HG03432 (cell line): ENCODE results near the gene LRP8.

Experiments used
- ATAC-seq: cut with Tn5 transposase; IDR thresholded peaks from one replicate; pipeline ENCODE4 v1.9.1; 2021; ENCODE audit warnings: mild to moderate bottlenecking, moderate library complexity; ENCODE audit not compliant: unreplicated experiment

Gene LRP8

DNA sequence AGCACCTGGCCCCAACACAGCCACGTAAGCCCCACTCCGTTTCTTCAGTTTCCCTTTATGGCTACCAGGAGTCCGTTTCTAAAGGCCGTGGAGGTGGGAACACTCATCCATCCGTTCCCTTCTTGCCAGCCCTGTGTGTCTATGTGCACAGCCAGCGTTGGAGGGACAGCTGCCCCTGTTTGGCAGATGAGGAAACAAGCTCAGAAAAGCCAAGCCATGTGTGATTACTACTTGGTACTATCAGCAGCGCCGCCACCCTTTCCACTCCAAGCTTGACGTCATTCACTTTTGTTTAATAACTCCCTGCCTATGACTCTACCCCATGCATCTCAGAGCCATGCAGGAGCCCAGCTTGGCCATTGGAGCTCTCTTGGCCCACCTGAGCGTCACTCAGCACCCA, 3.5 kb downstream of the LRP8 start:
- no peak for ATAC-seq

DNA sequence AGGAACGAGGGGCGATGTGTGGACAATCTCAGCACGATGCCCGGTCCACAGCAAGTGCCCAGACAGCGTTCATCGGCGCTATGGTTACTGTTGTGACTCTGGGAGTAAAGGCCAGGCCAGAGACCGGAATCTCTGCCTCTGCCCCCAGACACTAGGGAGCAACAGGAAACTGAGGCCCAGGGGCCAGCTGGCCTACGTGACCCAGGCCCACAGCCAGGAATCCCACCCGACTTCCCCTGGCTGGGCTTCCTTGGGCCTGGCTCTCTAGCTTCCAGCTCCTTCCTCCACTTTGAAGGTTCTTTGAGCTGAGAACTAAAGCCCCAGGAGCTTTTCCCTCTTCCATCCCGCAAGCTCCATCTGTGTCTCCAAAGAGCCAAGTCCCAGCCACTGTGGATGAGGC, 4.6 kb downstream of the LRP8 start:
- ATAC-seq: no peak

DNA sequence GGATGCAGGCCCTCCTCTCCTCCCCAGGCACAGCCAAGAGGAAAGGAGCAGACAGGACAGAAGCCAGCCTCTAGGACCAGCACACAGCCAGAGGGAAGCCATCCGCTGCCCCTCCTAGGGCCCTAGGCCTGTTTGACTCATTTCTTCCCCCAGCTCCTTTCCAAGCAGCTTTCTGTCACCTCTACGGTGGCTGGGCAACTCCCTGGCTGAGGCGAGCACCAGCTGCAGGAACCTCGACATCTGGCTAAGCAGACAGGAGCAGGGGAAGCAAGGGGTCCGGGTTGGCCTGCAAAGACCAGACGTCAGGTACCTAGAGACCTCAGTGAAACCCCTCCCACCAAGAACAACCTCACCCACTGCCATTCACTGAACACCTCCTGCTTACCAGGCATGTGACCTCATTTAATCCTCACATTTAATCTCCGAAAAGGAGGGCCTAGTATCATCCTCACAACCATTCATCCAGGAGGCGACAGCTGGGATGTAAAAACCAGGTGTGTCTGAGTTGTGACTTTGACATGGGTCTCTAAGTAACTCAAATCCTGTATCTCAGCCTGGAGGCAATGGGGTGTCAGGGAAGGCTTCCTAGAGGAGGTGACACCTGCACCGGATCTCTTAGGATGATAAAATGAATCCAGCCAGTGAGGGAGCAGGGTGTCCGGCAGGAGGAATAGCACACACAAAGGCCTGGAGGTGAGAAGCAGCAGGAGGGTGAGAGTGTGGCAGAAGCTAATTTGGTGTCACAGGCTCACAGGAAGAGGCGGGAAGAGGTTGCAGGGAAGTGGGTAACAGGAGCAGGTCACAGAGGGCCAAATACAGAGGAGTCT, 5.9 kb downstream of the LRP8 start:
- no peak for ATAC-seq

DNA sequence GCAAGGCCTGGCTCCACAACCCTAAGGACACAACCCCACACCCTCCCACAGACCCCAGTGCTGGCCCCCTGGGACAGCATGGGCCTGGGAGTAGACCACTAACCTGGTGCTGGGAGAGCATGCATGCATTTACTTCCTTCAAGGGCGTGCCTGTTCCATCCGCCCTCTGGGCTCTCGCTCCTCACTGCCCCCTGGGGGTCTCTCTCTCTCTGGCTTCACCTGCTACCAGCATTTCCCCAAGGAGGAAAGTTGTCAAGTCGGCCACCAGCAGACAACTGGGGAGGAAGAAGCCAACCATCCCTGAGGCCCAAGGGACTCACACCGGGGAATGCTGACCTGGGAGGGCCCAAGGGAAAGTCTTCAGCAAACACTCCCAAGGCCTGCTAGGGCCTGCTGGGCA, 6.5 kb downstream of the LRP8 start:
- no peak for ATAC-seq

DNA sequence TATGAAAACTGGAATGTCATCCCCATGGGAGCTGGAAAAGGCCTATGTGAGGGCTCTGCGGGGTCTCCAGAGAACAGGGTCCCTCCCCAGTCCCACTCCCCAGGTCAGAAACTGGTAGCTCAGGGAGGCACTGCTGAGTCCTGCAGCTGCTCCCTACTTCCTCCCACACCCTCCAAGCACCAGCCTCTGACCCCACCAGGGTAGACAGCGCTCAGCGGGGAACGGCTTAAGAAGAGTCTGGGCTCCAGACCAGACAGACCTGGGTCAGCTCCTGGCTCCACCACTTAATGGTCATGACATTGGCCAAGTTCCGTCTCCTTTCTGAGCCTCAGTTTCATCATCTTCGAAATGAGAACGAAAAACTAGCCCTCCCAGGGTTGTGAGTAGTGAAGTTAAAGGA, 7.2 kb downstream of the LRP8 start:
- no peak for ATAC-seq

DNA sequence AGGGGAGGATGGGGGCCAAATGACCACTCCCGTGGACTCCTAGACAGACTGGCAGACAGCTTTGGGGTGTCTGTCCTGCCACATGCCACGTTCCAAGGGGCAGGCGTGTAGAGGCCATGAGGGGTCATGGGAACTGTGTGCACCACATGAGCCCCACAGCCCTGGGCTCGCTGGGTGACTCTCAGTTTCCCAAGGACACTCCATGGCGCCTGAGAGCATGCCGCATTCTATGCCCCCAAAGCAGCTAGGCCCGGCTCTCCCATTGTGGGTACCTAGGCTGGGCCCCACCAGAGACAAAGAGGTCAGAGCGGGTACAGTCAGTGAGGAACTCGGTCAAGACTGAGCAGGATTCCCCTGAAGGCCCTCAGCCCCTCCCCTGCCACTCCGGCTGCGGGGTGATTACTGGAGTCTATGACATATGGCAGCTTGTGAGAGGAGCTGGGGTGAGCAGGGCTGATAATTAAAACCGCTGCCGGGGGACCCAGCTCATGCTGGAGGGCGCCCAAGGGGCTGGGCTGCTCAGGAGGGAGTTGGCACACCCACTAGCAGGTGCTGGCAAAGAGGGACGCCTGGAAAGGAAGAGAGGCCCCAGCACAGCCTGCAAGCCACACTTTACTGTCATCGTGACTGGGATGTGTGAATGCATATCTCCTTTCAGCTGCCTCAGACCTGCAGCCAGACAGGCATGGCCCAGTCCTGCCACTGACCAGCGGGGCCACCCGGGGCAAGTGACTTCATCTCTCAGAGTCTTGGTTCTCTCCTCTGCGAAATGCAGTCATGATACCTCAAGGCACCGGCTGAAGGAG, 8.4 kb downstream of the LRP8 start:
- no peak for ATAC-seq

DNA sequence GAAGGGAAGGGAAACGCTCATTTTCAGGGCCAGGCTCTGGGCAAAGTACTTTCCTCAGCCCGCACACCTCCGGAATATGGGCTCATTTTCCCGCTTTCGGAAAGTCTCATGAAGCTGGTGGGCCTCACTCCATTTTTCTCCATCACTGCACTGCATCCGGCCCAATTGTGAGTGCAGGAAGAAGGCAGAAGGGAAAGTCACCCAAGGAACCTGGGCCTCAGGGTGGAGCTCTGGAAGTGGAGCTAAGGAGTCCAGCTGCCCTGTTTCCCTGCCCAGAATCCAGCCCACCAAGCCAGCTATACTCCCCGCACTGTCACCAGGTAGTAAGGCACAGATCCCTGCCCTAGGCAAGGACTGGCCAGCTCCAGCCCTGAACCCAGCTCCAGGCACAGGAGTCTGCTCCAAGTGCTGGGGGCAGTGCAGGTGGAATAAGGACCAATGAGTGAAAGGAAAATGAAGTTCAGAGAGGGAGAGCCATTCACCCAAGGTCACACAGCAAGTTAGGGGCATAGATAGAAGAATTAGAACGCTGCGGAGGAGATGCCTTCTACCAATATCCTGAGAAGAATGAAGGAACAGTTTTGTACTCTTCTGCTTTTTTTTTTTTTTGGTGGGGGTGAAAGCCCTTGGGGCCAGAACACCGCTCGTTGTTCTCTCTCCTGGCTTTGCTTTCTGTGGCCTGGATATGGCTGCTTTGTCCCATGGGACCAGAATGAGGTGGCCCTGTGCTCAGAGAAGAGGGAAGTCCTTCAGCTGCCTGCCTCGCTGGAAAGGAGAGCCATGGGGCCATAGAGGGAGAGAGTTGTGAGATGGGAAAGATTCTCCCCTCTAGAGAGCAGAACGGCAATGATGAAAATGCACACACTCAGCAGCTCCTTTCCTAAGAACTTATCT, 10.0 kb downstream of the LRP8 start:
- ATAC-seq: no peak

DNA sequence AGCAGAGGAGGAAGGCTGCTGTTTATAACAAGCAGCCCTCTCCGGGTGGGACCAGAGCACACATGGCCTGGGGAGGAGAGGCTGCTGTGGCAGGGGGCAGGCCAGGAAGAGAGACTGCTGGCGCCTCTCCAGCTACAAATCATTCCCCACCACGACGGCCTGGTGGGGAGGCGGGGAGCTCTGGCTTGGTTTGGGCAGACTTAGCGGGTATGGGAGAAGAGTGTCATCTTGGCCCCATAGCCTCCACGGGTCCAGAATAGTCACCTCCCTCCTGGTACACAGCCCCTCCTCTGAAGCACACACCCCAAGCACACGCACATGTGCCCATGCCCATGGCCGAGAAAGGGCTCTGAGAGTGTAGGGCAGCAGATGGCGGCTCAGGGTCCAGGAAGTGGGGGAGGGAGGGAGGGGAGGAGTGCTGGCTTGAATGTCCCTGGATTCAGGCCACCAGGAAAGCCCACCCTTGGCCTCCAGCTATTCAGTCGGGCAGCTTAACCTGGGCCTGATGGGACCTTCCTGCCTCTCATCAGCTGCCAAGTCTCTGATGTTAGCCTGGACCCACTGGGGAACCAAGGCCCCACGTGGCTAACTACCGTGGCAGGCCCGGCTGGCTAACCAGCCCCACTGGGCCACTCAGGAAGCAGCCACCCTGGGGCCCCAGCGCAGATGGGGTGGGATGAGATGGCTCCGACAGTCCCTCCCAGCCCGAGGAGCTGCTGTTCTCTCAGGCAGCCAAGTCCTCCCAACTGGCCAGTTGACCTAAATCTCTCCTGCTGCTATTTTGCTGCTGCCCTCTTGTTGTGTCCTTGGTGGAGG, 10.9 kb downstream of the LRP8 start:
- no peak for ATAC-seq

DNA sequence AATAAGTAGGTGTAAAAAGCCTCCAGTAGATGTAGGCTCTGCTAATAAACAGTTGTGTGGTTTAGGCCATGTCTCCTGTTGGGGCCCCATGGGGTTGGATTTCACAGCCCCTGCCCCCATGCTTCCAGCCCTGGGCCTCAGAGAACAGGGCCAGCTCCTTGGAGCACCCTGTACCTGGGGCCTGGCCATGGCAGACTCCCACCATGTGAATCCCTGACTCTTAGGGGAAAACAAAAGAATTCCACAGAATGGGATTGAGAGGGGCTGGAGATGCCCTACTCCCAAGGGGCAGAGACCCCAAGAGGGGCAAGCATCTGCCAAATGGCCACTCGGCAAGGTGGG, 11.5 kb downstream of the LRP8 start:
- no peak for ATAC-seq

DNA sequence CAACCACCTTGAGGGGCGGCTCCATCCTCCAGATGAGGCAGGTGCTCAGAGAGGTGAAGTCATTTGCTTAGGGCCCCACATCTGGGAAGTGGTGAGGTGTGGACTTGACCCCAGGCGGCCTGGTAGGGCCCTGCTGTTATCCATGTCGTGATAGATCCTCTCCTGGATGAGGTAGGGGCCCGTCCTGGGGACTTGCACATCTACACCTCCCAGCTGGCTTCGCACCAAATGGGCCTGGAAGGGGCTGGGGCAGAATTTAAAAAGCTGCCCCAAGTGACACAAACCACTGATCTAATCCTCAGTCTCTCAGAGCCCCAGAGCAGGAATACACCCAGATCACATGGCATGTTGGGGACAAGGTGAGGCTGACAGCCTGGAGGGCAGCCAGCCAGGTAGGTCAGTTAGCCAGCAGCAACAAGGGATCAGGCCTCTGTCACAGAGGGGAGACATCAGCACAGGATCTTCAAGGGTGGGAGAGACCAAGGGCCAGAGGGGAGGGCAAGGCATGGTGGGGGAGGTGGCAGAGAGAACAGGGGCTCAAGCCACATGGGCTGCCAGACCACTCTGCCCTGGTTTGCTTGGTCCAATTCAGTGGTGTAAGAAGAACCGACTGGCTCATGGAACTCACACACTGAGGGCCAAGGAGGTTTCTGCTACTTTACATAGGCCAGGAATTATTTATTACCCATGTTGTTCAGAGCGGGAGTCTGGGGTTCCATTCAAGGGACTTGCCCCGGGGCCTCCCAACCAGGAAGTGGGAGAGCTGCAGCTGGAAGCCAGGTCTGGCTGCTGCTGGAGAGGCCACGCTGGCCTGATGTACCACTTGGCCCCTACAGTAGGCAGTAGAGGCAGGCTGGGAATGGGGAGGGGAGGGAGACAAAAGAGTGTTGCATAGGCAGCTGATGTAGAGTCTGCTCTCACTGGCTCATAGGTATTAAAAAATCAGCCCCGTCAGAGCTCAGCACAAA, 12.1 kb downstream of the LRP8 start:
- ATAC-seq: no peak

DNA sequence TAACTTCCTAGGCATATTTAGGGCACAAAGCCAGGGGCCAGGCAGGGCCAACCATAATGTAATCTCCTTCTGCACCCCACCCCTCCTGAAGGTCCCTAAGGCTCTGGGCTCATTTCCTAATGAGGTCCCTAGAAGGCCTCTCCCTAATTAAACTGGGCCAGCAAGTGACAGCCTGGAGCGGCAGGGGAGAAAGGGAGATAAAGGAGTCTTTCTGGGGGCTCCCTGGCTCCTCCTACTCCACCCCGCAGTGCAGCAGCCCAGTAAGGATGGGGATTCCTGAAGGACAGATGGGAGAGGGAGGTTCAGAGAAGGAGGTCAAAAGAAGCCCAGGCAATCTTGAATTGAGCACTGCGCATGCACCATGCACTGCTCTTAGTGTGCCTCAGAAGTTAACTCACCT, 12.8 kb downstream of the LRP8 start:
- ATAC-seq: no peak

DNA sequence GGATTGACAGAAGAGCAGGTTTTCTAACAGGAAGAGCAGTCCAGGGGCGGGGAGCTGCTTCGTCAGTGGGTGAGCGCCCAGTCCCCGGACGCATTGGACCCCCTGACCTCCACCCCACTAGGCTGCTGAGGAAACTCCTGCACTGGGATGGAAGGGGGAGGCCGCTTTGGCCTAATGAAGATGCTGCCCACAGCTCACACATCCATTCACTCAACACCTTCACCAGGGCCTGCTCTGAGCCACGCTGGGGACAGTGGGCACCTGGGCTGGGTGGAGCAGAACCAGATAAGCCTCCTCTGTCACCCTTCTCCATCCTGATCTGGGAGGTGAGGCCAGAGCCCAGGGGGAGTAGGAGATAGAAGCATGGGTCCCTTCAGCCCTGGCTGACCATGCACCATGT, 13.3 kb downstream of the LRP8 start:
- no peak for ATAC-seq

DNA sequence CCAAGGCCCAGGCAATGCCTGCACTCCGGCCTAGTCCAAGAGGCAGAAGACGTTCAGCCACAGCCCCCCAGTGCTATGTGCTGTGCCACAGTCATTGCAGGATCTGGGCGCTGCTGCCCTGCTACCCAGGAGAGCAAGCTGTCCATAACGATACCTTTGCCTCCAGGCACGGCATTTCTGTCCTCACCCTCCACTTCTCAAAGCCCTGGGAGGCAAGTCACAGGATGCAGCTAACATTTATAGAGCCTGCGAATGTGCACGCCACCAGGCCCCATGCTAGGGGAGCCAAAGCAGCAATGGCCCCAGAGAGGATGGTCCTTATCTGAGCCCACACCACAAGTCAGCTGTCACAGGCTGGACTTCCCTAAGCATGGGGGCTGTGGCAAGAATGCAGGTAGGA, 13.8 kb downstream of the LRP8 start:
- ATAC-seq: no peak

DNA sequence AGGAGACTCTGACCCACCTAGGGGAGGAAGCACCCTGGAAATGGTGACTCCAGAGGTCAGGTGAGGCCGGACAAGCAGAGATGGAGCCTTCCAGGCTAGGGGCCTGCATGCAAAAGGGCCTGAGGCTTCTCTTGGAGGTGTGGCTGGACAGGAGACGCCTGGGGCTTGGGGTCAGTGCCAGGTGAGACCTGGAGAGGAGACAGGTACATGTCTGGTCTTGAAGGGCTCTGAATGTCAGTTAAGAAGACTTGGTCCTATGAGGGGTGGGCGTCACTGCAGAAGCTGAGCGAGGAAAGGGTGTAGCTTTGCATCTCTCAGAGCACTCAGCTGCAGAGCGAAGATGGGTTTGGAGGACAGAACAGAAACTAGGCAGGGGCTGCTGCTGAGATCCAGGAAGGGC, 14.3 kb downstream of the LRP8 start:
- ATAC-seq: no peak

DNA sequence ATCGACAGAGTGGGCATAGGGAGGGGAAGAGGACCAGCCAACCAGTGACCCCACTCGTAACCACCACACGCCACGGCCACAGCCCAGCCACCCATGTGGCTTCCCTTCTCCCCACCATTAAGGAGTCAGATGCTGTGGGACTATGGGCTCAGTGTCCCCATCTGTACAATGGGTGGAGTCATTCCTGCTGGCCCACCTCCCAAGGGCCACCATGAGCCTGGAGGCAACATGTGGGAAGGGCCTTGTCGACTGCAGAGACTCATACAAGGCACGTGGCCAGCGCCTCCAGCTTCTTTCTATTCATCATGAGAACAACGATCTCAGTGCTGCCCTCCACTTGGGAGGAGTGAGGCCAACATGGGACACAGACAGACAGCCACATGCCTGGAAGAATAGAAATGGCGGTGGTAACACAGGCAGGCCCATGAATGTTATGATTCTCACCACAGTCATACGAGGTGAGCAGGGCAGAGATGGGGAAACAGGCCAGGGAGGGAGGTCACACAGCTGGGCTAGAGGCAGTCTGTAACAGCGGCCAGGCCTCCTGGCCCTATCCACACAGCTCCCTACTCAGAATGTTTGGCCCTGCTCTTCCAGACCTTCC, 16.1 kb downstream of the LRP8 start:
- no peak for ATAC-seq

DNA sequence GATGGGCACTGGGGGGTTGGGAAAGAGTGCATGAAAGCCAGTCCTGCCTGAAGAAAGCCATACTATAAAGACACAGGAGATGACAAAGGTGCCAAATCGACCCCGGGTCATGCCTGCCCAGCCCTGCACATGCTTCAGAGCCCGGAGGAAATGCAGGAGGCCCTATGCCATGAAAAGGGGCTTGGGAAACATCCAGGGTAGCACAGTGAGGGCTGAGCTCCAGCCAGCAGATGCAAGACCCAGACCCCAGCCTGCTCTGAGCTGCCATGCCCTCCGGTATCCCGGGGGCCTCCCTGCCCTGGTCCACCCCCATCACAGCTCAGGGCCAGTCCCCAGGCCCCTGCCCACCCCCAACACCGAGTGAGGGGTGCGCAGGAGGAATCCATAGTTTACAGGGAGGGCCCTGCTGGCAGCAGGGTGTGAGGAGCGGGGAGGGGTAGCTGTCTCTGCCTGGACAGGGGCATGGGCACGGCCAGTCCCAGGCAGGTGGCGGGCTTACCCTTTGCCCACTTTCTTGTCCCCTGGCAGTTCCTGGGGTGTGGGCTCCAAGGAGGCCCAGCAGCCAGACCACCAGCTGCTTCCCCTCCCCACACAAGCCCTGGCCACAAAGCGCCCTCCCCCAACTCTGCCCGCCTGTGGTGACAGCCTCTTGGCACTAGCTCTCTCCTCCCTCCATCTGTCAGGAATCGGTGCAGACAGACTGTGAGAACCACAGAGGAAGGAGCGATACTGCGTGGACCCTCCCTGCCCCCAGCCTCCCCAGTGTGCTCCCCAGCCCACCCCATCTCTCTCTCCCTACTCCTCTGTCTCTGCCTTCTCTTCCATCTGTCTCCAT, 16.8 kb downstream of the LRP8 start:
- no peak for ATAC-seq

DNA sequence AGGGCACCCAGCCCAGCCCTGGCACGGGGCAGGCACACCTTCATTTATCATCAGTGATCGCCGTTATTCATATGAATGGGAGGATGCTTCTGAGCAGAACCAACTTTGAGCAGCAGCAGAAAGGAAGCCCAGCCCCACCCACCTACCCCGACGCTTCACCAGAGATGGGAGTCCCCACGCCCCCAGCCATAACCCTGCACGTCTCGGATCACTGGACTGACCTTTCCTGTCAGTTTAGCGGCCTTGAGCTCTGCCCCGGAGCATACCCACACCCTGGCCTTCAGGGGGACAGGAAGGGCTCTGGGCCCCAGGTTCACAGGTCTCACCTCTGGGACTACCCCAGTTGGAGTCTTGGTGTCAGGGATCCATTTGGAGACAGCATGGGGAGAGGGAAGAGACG, 18.1 kb downstream of the LRP8 start:
- no peak for ATAC-seq

DNA sequence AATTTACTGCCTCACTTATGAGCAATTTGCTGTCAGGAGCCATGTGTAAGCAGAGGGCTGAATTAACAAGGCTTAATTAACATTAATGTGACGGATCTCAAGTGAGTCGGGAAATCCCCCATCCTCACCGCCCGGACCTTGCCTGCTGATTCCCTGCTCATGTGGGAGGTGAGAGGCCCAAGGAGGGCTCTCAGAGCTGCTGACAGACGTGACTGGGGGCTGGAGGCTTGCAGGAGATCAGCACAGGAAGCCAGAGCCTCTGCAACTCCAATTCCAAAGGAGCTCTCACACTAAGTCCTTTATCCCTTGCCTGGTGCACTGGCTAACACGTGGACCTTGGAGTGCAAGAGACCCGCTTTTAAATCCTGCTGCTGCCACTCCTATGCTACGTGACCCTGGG, 19.4 kb downstream of the LRP8 start:
- ATAC-seq: no peak
